ENCODE data around the gene ASAP2. TPM values are rescaled to one million over a fixed set of nuclear protein-coding genes. Genes with fewer than 3 reads are reported as not detected.

Gene ASAP2
- total RNA-seq, 1 experiment from 2014 or later, result 18.4 TPM

DNA sequence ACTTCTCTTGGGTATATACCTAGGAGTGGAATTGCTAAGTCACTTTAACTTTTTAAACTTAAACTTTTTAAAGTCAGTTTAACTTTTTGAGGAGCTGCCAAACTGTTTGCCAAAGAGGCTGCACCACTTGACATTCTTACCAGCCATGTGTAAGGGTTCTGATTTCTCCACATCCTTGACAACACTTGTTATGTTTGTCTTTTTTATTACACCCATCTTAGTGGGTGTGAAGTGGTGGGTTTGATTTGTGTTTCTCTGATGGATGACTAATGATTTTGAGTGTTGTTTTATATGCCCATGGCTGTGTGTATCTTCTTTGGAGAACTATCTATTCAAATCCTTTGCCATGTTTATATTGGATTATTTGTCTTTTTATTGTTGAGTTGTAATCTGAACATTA is 13.6 kb downstream of the ASAP2 start:
- H3K4me3 ChIP-seq, result no peak overlapping the region
- no peak for DNase-seq
- H3K9me3 ChIP-seq, result peaks cover 3% of the 10 kb centered on the region; the same call in 1 of the 2 replicates
- peaks cover 10% of the 10 kb centered on the region for H3K36me3 ChIP-seq
- H3K27me3 ChIP-seq, result no peaks in the 10 kb centered on the region

- H3K27me3 ChIP-seq, result no peaks in the 10 kb centered on the region
- H3K4me3 ChIP-seq, result no peak overlapping the region
- DNase-seq, result no peak
- peaks cover 3% of the 10 kb centered on the region; the same call in 1 of the 2 replicates for H3K9me3 ChIP-seq
- peaks cover 12% of the 10 kb centered on the region for H3K36me3 ChIP-seq
These were observed 14.6 kb downstream of the ASAP2 start for GRCh38 chr2:9221223-9221622.

DNA sequence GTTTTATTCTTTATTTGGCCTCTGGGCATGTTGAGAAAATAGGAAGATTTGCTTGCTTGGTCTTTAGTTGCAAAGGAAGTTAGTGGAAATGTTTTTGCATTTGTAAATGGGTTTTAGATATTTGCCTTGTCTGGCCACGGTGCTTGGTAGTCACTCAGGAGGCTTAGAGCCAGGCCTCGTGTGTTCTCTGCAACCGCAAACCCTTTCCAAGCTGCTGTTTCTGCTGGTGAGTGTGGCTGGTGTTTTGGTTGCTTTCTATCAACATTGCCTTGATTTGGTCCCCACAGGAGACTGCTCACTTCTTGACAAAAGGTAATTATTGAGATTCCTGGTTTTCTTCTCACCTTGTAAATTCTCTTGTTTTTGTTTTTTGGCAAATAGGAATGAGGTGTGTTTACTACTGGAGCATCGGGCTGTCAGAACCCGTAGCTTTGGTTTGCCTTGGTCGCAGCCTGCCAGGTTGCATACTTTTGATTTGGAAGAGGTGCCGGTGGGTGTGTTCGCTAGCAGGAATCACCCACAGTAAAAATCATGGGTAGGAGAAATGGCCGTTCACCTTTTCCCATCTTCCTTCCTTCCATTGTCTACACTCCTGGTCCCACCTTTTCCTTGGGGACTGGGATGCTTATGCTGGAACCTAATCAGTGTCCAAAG is 15.8 kb downstream of the ASAP2 start:
- peak; percentile 37 for DNase-seq
- Histone ChIP-seq H3K27me3 (no peaks in the 10 kb centered on the region), H3K9me3 (peaks cover 3% of the 10 kb centered on the region; the same call in 1 of the 2 replicates), H3K4me3 (no peak overlapping the region), H3K36me3 (peaks cover 12% of the 10 kb centered on the region)

DNA sequence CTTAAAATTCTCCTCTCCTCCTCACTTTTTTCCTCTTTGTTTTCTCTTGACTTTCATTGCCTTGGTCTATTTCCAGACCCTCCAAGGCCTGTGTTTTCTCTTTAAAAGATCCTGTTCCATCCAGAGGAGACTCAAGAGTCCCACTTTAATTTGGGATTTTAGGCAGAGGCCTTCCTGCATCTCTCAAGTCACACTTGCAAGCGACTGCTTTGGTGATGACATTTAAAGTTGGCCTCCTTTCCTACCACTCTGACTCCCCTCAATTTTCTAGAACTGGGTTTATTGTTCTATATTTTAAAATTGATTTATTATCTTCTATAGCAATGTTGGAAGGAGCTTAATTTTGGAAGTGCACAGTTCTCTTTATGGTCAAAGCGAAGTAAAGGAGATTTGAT is 16.3 kb downstream of the ASAP2 start:
- Histone ChIP-seq H3K9me3 (peaks cover 3% of the 10 kb centered on the region; the same call in 1 of the 2 replicates), H3K4me3 (no peak overlapping the region), H3K36me3 (peaks cover 12% of the 10 kb centered on the region), H3K27me3 (no peaks in the 10 kb centered on the region)
- no peak for DNase-seq

- Histone ChIP-seq H3K36me3 (peaks cover 8% of the 10 kb centered on the region), H3K9me3 (no peaks in the 10 kb centered on the region; the same call in 1 of the 2 replicates), H3K27me3 (no peaks in the 10 kb centered on the region), H3K4me3 (no peak overlapping the region)
- no peak for DNase-seq
These were observed 19.2 kb downstream of the ASAP2 start for GRCh38 chr2:9225806-9226205.

DNA sequence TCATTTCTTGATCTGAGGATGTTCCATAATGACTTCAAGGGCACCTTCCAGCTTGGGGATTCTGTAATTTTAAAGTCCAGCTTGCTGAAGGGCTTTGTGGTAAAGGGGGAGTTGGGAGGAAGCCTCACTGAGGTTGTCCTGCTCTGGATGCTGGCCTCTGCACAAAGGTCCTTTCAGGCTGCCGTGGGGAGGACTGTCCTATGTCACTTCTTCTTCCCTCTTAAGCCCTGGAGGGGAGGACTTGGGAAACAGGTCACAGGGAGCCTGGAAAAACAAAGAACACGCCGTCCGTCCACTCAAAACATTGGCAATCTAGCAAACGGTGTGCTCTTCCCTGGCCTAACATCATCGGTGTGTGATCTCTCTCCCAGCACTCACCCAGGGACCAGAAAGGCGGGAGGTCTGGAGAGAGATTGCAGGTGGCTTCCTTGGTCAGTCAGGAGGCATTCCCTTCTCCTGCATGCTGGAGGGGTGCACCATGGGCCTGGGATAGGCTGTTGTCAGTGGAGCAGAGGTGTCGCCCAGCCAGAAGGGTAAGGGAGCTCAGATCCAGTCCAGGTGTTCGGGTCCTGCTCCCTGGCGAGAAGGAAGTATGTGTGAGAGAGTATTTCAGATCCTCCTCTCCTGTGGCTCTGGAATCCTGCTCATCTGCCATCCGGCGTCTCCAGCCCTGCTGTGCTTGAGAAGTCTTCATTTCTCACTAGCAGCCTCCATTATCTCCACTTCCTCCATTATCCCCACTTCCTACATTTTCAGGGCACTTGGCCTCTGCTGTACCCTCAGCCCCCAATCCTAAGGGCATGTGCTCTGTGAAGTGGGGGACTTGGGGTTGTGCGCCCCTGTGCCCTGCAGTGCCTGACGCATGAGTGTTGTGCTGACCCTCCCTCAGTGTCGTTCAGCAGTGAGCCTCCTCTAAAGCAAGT is 20.1 kb downstream of the ASAP2 start:
- Histone ChIP-seq H3K36me3 (peaks cover 8% of the 10 kb centered on the region; the same call in 1 of the 2 replicates), H3K4me3 (no peak overlapping the region), H3K9me3 (no peaks in the 10 kb centered on the region), H3K27me3 (no peaks in the 10 kb centered on the region)
- DNase-seq, result no peak

- Histone ChIP-seq H3K36me3 (peaks cover 5% of the 10 kb centered on the region; the same call in 1 of the 2 replicates), H3K27me3 (no peaks in the 10 kb centered on the region), H3K9me3 (no peaks in the 10 kb centered on the region), H3K4me3 (no peak overlapping the region)
- no peak for DNase-seq
These were observed 21.6 kb downstream of the ASAP2 start for GRCh38 chr2:9228088-9228751.

DNA sequence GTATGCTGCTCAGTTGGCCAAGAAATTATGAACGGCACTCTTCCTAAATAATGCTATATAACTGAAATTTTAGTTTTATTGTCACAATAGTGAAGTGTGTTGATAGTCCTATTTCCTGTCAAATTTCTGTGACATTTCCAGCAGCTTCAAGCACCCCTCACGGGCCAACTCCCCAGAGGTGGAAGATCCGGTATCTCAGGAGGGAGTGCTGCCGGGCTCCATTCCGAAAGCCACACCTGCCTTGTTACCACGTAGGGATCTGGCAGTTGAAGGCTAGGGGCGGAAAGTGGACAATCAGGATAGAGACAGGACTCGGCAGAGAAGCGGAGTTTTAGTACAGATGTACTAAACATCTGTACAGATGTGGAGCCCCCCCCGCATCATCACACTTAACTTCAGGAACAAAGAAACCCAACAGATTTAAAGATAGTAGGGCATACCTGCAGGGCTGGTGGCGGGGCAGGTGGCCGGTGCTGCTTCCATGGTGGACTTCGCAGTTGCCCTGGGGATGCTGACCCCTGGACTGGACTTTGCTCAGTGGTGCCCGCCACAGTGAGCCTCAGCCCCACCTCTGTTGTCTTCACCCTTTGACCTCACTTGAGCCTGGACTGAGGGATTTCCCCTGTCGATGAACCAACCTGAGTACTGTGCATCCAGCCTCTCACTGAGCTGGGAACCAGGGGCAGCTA is 22.3 kb downstream of the ASAP2 start:
- DNase-seq, result no peak
- Histone ChIP-seq H3K36me3 (peaks cover 9% of the 10 kb centered on the region; the same call in 1 of the 2 replicates), H3K4me3 (no peak overlapping the region), H3K27me3 (no peaks in the 10 kb centered on the region), H3K9me3 (no peaks in the 10 kb centered on the region)

GRCh38 chr2:9229470-9229820 is 22.8 kb downstream of the ASAP2 start:
- no peak for DNase-seq
- Histone ChIP-seq H3K27me3 (no peaks in the 10 kb centered on the region), H3K9me3 (no peaks in the 10 kb centered on the region), H3K36me3 (peaks cover 9% of the 10 kb centered on the region; the same call in 1 of the 2 replicates), H3K4me3 (no peak overlapping the region)

DNA sequence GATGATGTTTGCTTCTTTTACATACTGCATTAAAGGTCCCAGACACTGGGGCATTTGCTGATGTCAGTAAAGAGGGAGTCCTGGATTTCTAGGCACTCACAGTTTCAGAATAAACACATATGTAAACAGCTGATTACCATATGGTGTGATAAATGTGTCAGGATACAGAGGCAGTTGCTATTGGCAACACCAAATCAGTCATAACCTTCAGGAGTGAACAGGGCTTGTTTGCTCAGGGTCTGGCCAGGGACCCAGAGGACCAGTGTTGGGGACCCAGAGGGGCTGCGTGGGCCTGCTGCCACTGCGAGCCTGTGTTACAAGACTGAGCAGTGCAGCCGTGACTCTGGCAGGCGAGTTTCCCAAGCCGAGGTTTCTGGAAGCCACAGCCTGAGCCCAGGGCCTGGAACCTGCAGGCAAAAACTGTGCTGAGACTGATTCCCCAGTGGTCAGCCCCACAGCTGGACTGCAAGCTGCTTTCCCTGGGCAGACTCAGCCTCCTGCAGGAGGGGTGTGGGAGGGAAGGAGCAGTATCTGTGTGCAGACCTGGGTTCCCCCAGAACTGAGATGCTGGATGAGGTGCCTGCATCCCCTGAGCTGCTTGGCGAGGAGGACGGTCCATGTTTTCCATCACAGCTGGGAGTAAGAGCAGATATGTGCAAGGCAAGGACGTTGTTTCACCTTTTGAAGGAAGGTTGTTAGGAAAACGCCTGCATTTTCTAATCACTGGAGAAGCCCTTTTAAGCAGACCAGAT is 23.6 kb downstream of the ASAP2 start:
- H3K36me3 ChIP-seq, result peaks cover 9% of the 10 kb centered on the region; the same call in 1 of the 2 replicates
- H3K27me3 ChIP-seq, result no peaks in the 10 kb centered on the region
- DNase-seq, result no peak
- no peaks in the 10 kb centered on the region for H3K9me3 ChIP-seq
- no peak overlapping the region for H3K4me3 ChIP-seq

DNA sequence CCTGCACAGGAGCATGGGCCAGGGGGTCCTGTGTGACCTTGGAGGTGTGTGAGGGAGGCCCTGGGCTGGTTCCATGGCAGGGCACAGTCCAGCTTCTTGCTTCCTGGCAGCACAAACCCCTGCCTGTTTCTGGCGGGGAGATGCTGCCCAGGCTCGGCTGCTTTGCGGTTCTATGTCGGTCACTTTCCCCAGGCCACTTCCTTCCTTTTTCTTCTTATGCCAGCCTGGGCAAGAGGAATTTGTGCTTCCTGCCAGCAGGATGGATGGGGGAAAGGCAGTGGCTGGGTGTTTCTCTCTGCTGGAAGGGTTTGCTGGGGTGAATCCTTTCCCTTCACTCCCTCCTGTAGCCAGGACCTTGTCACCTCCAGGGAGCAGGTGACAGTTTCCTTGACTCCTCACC is 24.3 kb downstream of the ASAP2 start:
- DNase-seq, result peak; percentile 74
- Histone ChIP-seq H3K27me3 (no peaks in the 10 kb centered on the region), H3K36me3 (peaks cover 4% of the 10 kb centered on the region; the same call in 1 of the 2 replicates), H3K4me3 (no peak overlapping the region), H3K9me3 (no peaks in the 10 kb centered on the region)

- H3K27me3 ChIP-seq, result no peaks in the 10 kb centered on the region
- peaks cover 4% of the 10 kb centered on the region; the same call in 1 of the 2 replicates for H3K36me3 ChIP-seq
These were observed 24.9 kb downstream of the ASAP2 start for GRCh38 chr2:9231291-9232165.

GRCh38 chr2:9232166-9232479 is 25.5 kb downstream of the ASAP2 start:
- no peak overlapping the region for H3K4me3 ChIP-seq
- no peaks in the 10 kb centered on the region for H3K9me3 ChIP-seq
- peaks cover 4% of the 10 kb centered on the region; the same call in 1 of the 2 replicates for H3K36me3 ChIP-seq
- H3K27me3 ChIP-seq, result no peaks in the 10 kb centered on the region
- DNase-seq, result no peak

More at GRCh38 chr2:9231291-9232165, 24.9 kb downstream of the ASAP2 start:
- DNase-seq, result no peak
- Histone ChIP-seq H3K4me3 (no peak overlapping the region), H3K9me3 (no peaks in the 10 kb centered on the region)

DNA sequence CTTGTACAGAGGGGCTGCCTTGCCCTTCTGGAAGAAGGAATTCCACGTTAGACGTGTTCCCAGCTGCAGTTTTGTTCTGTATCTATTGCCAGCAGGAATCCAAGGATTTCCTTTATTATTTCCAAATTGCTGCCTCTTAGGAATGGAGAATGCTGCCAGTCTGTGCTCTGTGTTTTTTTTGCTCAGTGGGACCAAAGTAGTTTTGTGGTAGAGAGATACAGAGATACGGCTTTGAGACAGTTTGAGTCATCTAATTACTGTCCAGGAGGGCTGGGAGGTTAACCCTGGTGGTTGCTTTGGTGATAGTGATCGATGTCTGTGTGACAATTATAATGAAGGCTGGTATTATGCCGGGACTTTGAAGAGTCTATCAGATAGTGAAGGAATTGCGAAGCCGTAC is 26.3 kb downstream of the ASAP2 start:
- Histone ChIP-seq H3K36me3 (peaks cover 9% of the 10 kb centered on the region), H3K4me3 (no peak overlapping the region), H3K9me3 (no peaks in the 10 kb centered on the region), H3K27me3 (no peaks in the 10 kb centered on the region)
- DNase-seq, result no peak

DNA sequence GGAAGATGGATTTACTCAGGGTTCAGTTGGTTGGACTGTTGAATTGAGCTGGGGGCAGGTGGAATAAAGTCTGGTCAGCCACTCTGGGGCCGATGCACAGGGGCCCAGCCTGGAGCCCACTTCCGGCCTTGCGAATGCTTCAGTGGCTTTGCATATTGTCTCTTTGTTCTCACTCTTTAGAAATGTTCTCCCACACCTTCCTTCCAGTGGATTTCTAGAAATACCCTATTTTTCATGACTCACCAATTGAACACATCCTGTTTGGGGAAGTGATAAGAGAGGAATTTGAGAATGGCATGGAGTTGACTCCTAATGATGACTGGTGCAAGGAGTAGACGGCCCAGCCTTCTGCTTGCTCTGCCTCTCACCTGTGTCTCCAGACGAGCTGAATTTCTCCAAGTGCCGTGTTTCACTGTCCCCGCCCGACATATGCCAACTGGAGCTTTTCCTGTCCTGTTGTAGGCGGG is 28.1 kb downstream of the ASAP2 start:
- H3K27me3 ChIP-seq, result no peaks in the 10 kb centered on the region
- peaks cover 21% of the 10 kb centered on the region for H3K36me3 ChIP-seq
- no peaks in the 10 kb centered on the region for H3K9me3 ChIP-seq
- DNase-seq, result peak; percentile 76
- H3K4me3 ChIP-seq, result no peak overlapping the region
